Measurements from ENCODE around the gene ATF3. TPM values are rescaled to one million over a fixed set of nuclear protein-coding genes. Genes with fewer than 3 reads are reported as not detected.
A peak's percentile ranks its signal among the peaks of the same experiment; 100 is the strongest.

The ATF3 gene
- polyA plus RNA-seq (2012; ENCODE audit: insufficient read depth, insufficient read length, low read depth) = 23.1 TPM

GRCh38 chr1:212608392-212608958 lies at the start of gene ATF3:
ATF3 (plus strand) TSS chr1:212608761; CDS start chr1:212615022, 6,261 bp downstream.
- H3K27me3 ChIP-seq = peaks cover 33% of the 10 kb centered on the region
- H3K4me3 ChIP-seq (ENCODE audit: low read depth, low read length) = peak within 1 kb of the TSS; percentile 82
- H3K9me3 ChIP-seq = no peaks in the 10 kb centered on the region
- no peak for TF ChIP-seq CTCF (IDR thresholded peaks at IDR 0.05; ENCODE audit: low read depth, low read length)
- H3K36me3 ChIP-seq = no peaks in the 10 kb centered on the region
- DNase-seq = peak; percentile 99
- peaks cover 29% of the 10 kb centered on the region for H3K4me1 ChIP-seq

GRCh38 chr1:212559929-212560328 lies 48.6 kb upstream of the ATF3 start:
- no peak for DNase-seq
- no peak for TF ChIP-seq CTCF (IDR thresholded peaks at IDR 0.05; ENCODE audit: low read depth, low read length)
- Histone ChIP-seq H3K4me1 (no peaks in the 10 kb centered on the region), H3K9me3 (no peaks in the 10 kb centered on the region), H3K4me3 (ENCODE audit: low read depth, low read length) (no peak overlapping the region), H3K36me3 (no peaks in the 10 kb centered on the region), H3K27me3 (no peaks in the 10 kb centered on the region)

GRCh38 chr1:212560933-212561460 lies 47.6 kb upstream of the ATF3 start:
- no peak for DNase-seq
- no peak for TF ChIP-seq CTCF (IDR thresholded peaks at IDR 0.05; ENCODE audit: low read depth, low read length)
- no peaks in the 10 kb centered on the region for H3K36me3 ChIP-seq
- H3K4me3 ChIP-seq (ENCODE audit: low read depth, low read length) = no peak overlapping the region
- no peaks in the 10 kb centered on the region; the same call in 1 of the 2 replicates for H3K4me1 ChIP-seq
- H3K27me3 ChIP-seq = no peaks in the 10 kb centered on the region
- no peaks in the 10 kb centered on the region for H3K9me3 ChIP-seq

DNA sequence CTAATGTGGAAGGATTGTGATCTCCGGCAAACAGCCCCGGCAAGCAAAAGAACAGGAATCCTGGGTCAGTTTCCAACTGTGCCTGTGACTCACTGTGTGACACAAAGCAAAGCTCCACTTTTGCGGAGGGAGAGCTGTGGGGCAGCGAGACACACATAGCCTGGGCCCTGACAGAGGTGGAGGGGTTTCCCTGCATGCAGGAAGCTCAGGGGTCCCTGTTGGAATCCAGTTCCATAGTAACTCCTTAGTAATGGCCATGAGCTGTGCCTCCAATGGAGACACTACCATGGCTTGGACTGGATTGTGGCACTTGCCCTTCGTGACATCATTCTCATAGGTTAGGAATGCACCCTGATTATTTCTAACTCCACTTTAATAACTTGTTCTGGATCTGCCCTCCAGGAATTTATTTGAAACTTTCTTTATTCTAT lies 47.0 kb upstream of the ATF3 start:
- no peak for TF ChIP-seq CTCF (IDR thresholded peaks at IDR 0.05; ENCODE audit: low read depth, low read length)
- H3K9me3 ChIP-seq = no peaks in the 10 kb centered on the region
- no peak for DNase-seq
- H3K27me3 ChIP-seq = no peaks in the 10 kb centered on the region
- H3K36me3 ChIP-seq = no peaks in the 10 kb centered on the region
- no peak overlapping the region for H3K4me3 ChIP-seq (ENCODE audit: low read depth, low read length)
- peaks cover 5% of the 10 kb centered on the region for H3K4me1 ChIP-seq

DNA sequence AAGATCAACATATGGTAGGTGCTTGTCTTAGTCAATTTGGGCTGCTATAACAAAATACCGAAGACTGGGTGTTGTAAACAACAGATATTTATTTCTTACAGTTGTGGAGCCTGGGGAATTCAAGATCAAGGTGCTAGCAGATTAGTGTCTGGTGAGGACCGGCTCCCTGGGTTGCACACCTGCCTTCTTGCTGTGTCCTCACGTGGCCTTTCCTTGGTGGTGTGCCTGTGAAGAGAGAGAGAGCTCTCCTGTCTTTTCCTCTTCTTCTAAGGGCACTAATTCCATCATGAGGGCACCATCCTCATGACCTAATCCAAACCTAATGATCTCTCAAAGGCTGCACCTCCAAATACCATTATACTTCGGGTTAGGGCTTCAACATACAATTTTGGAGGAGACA lies 45.8 kb upstream of the ATF3 start:
- Histone ChIP-seq H3K4me1 (peaks cover 12% of the 10 kb centered on the region), H3K9me3 (no peaks in the 10 kb centered on the region), H3K36me3 (no peaks in the 10 kb centered on the region), H3K27me3 (no peaks in the 10 kb centered on the region), H3K4me3 (ENCODE audit: low read depth, low read length) (no peak overlapping the region)
- no peak for DNase-seq
- TF ChIP-seq CTCF (IDR thresholded peaks at IDR 0.05; ENCODE audit: low read depth, low read length) = no peak

DNA sequence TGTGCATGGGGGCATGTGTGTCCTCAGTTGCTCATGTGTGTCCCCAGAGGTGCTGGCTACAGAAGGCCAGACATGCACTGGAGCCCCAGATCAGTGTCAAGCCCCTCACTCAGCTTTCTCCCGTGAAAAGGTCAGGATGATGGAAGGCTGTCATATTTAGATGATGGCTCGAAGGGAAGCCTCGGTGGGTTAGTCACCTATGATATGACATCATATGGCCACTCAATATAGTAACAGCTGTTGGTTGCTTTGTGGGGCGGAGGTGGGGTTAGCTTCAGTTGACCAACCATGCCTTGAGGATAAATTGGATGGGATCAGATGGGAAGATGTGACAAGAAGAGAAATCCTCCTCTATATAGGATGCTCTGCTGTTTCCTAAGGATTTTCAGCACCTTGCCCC lies 43.5 kb upstream of the ATF3 start:
- TF ChIP-seq CTCF (IDR thresholded peaks at IDR 0.05; ENCODE audit: low read depth, low read length) = no peak
- no peak overlapping the region for H3K4me3 ChIP-seq (ENCODE audit: low read depth, low read length)
- DNase-seq = no peak

More for the DNA sequence above, 43.5 kb upstream of the ATF3 start:
- Histone ChIP-seq H3K27me3 (no peaks in the 10 kb centered on the region), H3K4me1 (peaks cover 13% of the 10 kb centered on the region), H3K36me3 (no peaks in the 10 kb centered on the region), H3K9me3 (no peaks in the 10 kb centered on the region)

Measured in BE2C (cell line).